WTC11 (cell line): ENCODE data around the gene GZMB. TPM values are rescaled to one million over a fixed set of nuclear protein-coding genes. Genes with fewer than 3 reads are reported as not detected.
"Not testable (repeated sequence)": the region's sequence is repeated elsewhere in the genome, so short reads cannot be mapped to it uniquely, and the experiment has no call there.

Source experiments
- ATAC-seq: fragments of 200-7000 bp; cut with Tn5 transposase; 2 replicates; pipeline ENCODE4 v1.10.0; 2021; ENCODE audit warnings: mild to moderate bottlenecking, moderate library complexity
- CTCF ChIA-PET: fragments of 300-600 bp; sonication (Branson Sonifier 250); formaldehyde crosslinking; loops from one replicate; lab custom pipeline; 2021; ENCODE audit warnings: antibody characterized with exemption; lab: Charles Lee
- POLR2A ChIA-PET: fragments of 350-600 bp; sonication (Branson Sonifier 250); formaldehyde crosslinking; loops from one replicate; lab custom pipeline; 2021; ENCODE audit warnings: antibody characterized with exemption; lab: Charles Lee
- DNase-seq: peaks from one replicate; pipeline ENCODE4 v3.0.0; 2021; ENCODE audit warnings: low spot score
- H3K27ac Mint-ChIP-seq: 2 replicates; pipeline ENCODE4 v1.8.0; 2021; ENCODE audit warnings: mixed read lengths
- H3K27me3 Mint-ChIP-seq: 2 replicates; pipeline ENCODE4 v1.8.0; 2021; ENCODE audit warnings: low read depth, mild to moderate bottlenecking, moderate library complexity, mixed read lengths
- H3K36me3 Mint-ChIP-seq: 2 replicates; pipeline ENCODE4 v1.8.0; 2021; ENCODE audit warnings: mixed read lengths
- H3K4me1 Mint-ChIP-seq: 2 replicates; pipeline ENCODE4 v1.8.0; 2022; ENCODE audit warnings: mixed read lengths
- H3K4me3 Mint-ChIP-seq: 2 replicates; pipeline ENCODE4 v1.8.0; 2021; ENCODE audit warnings: mild to moderate bottlenecking, moderate library complexity, mixed read lengths
- H3K9me3 Mint-ChIP-seq: 2 replicates; pipeline ENCODE4 v1.8.0; 2021; ENCODE audit warnings: mixed read lengths
- ATF1 ChIP-seq: sonication (generic); formaldehyde crosslinking; IDR thresholded peaks from 2 replicates; pipeline ENCODE4 v1.8.1; 2023; ENCODE audit warnings: mild to moderate bottlenecking, moderate library complexity, missing genetic modification reagents
- GTF2I ChIP-seq: fragments of 250-450 bp; sonication (Bioruptor Pico); conservative IDR thresholded peaks from 2 replicates; pipeline ENCODE4 v1.4.0; 2021; ENCODE audit warnings: mild to moderate bottlenecking
- NR3C1 ChIP-seq: sonication (generic); formaldehyde crosslinking; conservative IDR thresholded peaks from 2 replicates; pipeline ENCODE4 v1.8.1; 2023; ENCODE audit warnings: low read depth, mild to moderate bottlenecking, missing genetic modification reagents
- OVOL2 ChIP-seq: fragments of 250-450 bp; sonication (Bioruptor Pico); IDR thresholded peaks from 2 replicates; pipeline ENCODE4 v1.9.0; 2021; ENCODE audit warnings: mild to moderate bottlenecking, borderline replicate concordance
- SP1 ChIP-seq: sonication (generic); formaldehyde crosslinking; conservative IDR thresholded peaks from 2 replicates; pipeline ENCODE4 v1.8.1; 2022; ENCODE audit warnings: missing genetic modification reagents
- ZNF396 ChIP-seq: fragments of 250-450 bp; sonication (Bioruptor Pico); IDR thresholded peaks from 2 replicates; pipeline ENCODE4 v1.8.0; 2021; ENCODE audit warnings: mild to moderate bottlenecking, moderate library complexity, borderline replicate concordance
- total RNA-seq: library from RNA; stranded (reverse); gene quantifications from 3 replicates; pipeline ENCODE4 v1.2.3, GENCODE V29; 2021
- TF ChIP-seq, protein P1 (sequence below): sonication (generic); formaldehyde crosslinking; IDR thresholded peaks from 2 replicates; pipeline ENCODE4 v1.8.1; 2022; ENCODE audit warnings: mild to moderate bottlenecking, moderate library complexity, missing genetic modification reagents
- TF ChIP-seq, protein P2 (sequence below): fragments of 250-450 bp; sonication (Bioruptor Pico); IDR thresholded peaks from 2 replicates; pipeline ENCODE4 v1.9.0; 2021; ENCODE audit warnings: mild to moderate bottlenecking, borderline replicate concordance
- TF ChIP-seq, protein P3 (sequence below): fragments of 250-450 bp; sonication (Bioruptor Pico); IDR thresholded peaks from 2 replicates; pipeline ENCODE4 v1.9.0; 2021; ENCODE audit warnings: mild to moderate bottlenecking
- TF ChIP-seq, protein P4 (sequence below): sonication (generic); formaldehyde crosslinking; IDR thresholded peaks from 2 replicates; pipeline ENCODE4 v1.8.0; 2022; ENCODE audit warnings: mild to moderate bottlenecking, missing genetic modification reagents
- TF ChIP-seq, protein P5 (sequence below): sonication (generic); formaldehyde crosslinking; IDR thresholded peaks from 2 replicates; pipeline ENCODE4 v1.8.0; 2023; ENCODE audit warnings: missing genetic modification reagents, mild to moderate bottlenecking, borderline replicate concordance
- TF ChIP-seq, protein P6 (sequence below): fragments of 250-450 bp; sonication (Bioruptor Pico); IDR thresholded peaks from 2 replicates; pipeline ENCODE4 v1.8.0; 2021; ENCODE audit warnings: mild to moderate bottlenecking

GZMB gene
- total RNA-seq, 1 experiment from 2014 or later, result 0.68 TPM

DNA sequence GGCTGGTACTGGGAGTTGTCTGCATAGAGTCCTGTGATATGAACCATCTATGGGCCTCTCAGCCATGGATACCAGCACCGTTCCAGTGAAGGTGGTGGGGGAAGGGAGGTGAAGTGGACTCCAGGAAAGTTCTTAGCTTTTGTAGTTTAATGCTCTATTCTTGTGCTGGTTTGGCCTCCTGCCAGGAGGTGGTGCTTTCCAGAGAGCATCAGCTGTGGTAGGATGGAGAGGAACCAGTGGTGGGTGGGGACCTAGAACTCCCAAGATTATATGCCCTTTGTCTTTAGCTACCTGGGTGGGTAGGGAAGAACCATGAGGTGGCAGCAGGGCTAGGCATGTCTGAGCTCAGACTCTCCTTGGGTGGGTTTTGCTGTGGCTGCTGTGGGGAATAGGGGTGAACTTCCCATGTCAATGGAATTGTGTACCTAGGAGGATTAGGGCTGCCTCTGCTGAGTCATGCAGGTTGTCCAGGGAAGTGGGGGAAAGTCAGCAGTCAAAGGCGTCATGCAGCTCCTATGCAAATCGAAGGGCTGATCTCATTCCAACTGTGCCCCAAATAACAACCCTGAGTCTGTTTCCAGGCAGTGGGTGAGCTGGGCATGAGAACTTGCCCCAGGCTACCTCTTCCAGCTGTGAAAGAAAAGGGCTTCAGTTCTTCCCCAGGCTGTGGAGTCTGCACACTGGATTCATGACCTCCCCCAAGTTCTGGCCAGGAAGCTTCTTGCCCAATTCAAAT, 38.7 kb downstream of the GZMB start (continued):
- TF ChIP-seq, protein P1, sequence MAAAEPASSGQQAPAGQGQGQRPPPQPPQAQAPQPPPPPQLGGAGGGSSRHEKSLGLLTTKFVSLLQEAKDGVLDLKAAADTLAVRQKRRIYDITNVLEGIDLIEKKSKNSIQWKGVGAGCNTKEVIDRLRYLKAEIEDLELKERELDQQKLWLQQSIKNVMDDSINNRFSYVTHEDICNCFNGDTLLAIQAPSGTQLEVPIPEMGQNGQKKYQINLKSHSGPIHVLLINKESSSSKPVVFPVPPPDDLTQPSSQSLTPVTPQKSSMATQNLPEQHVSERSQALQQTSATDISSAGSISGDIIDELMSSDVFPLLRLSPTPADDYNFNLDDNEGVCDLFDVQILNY (CRISPR knock-in tag), result no peak
- TF ChIP-seq, protein P2, sequence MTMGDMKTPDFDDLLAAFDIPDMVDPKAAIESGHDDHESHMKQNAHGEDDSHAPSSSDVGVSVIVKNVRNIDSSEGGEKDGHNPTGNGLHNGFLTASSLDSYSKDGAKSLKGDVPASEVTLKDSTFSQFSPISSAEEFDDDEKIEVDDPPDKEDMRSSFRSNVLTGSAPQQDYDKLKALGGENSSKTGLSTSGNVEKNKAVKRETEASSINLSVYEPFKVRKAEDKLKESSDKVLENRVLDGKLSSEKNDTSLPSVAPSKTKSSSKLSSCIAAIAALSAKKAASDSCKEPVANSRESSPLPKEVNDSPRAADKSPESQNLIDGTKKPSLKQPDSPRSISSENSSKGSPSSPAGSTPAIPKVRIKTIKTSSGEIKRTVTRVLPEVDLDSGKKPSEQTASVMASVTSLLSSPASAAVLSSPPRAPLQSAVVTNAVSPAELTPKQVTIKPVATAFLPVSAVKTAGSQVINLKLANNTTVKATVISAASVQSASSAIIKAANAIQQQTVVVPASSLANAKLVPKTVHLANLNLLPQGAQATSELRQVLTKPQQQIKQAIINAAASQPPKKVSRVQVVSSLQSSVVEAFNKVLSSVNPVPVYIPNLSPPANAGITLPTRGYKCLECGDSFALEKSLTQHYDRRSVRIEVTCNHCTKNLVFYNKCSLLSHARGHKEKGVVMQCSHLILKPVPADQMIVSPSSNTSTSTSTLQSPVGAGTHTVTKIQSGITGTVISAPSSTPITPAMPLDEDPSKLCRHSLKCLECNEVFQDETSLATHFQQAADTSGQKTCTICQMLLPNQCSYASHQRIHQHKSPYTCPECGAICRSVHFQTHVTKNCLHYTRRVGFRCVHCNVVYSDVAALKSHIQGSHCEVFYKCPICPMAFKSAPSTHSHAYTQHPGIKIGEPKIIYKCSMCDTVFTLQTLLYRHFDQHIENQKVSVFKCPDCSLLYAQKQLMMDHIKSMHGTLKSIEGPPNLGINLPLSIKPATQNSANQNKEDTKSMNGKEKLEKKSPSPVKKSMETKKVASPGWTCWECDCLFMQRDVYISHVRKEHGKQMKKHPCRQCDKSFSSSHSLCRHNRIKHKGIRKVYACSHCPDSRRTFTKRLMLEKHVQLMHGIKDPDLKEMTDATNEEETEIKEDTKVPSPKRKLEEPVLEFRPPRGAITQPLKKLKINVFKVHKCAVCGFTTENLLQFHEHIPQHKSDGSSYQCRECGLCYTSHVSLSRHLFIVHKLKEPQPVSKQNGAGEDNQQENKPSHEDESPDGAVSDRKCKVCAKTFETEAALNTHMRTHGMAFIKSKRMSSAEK (CRISPR knock-in tag), result no peak
- TF ChIP-seq, protein P3, sequence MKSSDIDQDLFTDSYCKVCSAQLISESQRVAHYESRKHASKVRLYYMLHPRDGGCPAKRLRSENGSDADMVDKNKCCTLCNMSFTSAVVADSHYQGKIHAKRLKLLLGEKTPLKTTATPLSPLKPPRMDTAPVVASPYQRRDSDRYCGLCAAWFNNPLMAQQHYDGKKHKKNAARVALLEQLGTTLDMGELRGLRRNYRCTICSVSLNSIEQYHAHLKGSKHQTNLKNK (CRISPR knock-in tag), result no peak
- TF ChIP-seq, protein P4, sequence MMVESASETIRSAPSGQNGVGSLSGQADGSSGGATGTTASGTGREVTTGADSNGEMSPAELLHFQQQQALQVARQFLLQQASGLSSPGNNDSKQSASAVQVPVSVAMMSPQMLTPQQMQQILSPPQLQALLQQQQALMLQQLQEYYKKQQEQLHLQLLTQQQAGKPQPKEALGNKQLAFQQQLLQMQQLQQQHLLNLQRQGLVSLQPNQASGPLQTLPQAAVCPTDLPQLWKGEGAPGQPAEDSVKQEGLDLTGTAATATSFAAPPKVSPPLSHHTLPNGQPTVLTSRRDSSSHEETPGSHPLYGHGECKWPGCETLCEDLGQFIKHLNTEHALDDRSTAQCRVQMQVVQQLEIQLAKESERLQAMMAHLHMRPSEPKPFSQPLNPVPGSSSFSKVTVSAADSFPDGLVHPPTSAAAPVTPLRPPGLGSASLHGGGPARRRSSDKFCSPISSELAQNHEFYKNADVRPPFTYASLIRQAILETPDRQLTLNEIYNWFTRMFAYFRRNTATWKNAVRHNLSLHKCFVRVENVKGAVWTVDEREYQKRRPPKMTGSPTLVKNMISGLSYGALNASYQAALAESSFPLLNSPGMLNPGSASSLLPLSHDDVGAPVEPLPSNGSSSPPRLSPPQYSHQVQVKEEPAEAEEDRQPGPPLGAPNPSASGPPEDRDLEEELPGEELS, result no peak
- TF ChIP-seq ZNF396 (no peak), OVOL2 (no peak), GTF2I (no peak), SP1 (CRISPR knock-in tag) (no peak), NR3C1 (CRISPR knock-in tag) (no peak), ATF1 (no peak)
- TF ChIP-seq, protein P5, sequence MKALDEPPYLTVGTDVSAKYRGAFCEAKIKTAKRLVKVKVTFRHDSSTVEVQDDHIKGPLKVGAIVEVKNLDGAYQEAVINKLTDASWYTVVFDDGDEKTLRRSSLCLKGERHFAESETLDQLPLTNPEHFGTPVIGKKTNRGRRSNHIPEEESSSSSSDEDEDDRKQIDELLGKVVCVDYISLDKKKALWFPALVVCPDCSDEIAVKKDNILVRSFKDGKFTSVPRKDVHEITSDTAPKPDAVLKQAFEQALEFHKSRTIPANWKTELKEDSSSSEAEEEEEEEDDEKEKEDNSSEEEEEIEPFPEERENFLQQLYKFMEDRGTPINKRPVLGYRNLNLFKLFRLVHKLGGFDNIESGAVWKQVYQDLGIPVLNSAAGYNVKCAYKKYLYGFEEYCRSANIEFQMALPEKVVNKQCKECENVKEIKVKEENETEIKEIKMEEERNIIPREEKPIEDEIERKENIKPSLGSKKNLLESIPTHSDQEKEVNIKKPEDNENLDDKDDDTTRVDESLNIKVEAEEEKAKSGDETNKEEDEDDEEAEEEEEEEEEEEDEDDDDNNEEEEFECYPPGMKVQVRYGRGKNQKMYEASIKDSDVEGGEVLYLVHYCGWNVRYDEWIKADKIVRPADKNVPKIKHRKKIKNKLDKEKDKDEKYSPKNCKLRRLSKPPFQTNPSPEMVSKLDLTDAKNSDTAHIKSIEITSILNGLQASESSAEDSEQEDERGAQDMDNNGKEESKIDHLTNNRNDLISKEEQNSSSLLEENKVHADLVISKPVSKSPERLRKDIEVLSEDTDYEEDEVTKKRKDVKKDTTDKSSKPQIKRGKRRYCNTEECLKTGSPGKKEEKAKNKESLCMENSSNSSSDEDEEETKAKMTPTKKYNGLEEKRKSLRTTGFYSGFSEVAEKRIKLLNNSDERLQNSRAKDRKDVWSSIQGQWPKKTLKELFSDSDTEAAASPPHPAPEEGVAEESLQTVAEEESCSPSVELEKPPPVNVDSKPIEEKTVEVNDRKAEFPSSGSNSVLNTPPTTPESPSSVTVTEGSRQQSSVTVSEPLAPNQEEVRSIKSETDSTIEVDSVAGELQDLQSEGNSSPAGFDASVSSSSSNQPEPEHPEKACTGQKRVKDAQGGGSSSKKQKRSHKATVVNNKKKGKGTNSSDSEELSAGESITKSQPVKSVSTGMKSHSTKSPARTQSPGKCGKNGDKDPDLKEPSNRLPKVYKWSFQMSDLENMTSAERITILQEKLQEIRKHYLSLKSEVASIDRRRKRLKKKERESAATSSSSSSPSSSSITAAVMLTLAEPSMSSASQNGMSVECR (CRISPR knock-in tag), result no peak
- TF ChIP-seq, protein P6, sequence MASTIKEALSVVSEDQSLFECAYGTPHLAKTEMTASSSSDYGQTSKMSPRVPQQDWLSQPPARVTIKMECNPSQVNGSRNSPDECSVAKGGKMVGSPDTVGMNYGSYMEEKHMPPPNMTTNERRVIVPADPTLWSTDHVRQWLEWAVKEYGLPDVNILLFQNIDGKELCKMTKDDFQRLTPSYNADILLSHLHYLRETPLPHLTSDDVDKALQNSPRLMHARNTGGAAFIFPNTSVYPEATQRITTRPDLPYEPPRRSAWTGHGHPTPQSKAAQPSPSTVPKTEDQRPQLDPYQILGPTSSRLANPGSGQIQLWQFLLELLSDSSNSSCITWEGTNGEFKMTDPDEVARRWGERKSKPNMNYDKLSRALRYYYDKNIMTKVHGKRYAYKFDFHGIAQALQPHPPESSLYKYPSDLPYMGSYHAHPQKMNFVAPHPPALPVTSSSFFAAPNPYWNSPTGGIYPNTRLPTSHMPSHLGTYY, result no peak

DNA sequence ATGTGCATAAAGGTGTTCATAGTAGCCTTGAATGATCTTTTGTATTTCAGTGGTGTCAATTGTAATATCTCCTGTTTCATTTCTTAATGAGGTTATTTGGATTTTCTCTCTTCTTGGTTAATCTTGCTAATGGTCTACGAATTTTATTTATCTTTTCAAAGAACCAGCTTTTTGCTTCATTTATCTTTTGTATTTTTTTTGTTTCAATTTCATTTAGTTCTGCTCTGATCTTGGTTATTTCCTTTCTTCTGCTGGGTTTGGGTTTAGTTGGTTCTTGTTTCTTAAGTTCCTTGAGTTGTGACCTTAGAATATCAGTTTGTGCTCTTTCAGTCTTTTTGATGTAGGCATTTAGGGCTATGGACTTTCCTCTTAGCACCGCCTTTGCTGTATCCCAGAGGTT, 43.0 kb downstream of the GZMB start:
- peaks cover 14% of the 10 kb centered on the region for H3K27me3 Mint-ChIP-seq
- CTCF ChIA-PET, ATAC-seq, H3K27ac Mint-ChIP-seq, DNase-seq, H3K4me3 Mint-ChIP-seq, H3K4me1 Mint-ChIP-seq: not testable (repeated sequence)
- POLR2A ChIA-PET, result interaction anchor here (0.6 kb wide), 1 partner anchor 70 kb away, joined by 3 read pairs; no protein-coding TSS in a partner anchor
- H3K9me3 Mint-ChIP-seq, result peaks cover 90% of the 10 kb centered on the region
- H3K36me3 Mint-ChIP-seq, result peaks cover 15% of the 10 kb centered on the region

DNA sequence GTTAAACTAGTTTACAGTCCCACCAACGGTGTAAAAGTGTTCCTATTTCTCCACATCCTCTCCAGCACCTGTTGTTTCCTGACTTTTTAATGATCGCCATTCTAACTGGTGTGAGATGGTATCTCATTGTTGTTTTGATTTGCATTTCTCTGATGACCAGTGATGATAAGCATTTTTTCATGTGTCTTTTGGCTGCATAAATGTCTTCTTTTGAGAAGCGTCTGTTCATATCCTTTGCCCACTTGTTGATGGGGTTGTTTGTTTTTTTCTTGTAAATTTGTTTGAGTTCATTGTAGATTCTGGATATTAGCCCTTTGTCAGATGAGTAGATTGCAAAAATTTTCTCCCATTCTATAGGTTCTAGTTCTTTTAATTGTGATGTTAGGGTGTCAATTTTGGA, 49.6 kb downstream of the GZMB start:
- H3K4me1 Mint-ChIP-seq, H3K4me3 Mint-ChIP-seq, DNase-seq, H3K27ac Mint-ChIP-seq, H3K27me3 Mint-ChIP-seq, POLR2A ChIA-PET, CTCF ChIA-PET, ATAC-seq: not testable (repeated sequence)
- H3K9me3 Mint-ChIP-seq, result peaks cover 55% of the 10 kb centered on the region
- peaks cover 12% of the 10 kb centered on the region for H3K36me3 Mint-ChIP-seq
